Stimulated activated CD4-positive, alpha-beta T cell treated with anti-CD3 and anti-CD28 coated beads, Interleukin-1b, Interleukin-23, amount 100 ng/mL, for 4 hours (primary cell): ENCODE measurements around the gene RSRC2.
"Not testable (repeated sequence)": the region's sequence is repeated elsewhere in the genome, so short reads cannot be mapped to it uniquely, and the experiment has no call there.

Source experiments
- DNase-seq, 2 donors: peaks; one replicate each; pipeline ENCODE4 v3.0.0-alpha.2; 2020; ENCODE audit warnings: low read depth in 2 of 2

Gene RSRC2, protein sequence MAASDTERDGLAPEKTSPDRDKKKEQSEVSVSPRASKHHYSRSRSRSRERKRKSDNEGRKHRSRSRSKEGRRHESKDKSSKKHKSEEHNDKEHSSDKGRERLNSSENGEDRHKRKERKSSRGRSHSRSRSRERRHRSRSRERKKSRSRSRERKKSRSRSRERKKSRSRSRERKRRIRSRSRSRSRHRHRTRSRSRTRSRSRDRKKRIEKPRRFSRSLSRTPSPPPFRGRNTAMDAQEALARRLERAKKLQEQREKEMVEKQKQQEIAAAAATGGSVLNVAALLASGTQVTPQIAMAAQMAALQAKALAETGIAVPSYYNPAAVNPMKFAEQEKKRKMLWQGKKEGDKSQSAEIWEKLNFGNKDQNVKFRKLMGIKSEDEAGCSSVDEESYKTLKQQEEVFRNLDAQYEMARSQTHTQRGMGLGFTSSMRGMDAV

GRCh38 chr12:122526683-122527477 is at the start of gene RSRC2, which contains the start of gene KNTC1:
TSS of gene RSRC2 (minus strand) at chr12:122526936. CDS start at chr12:122526853, 83 bp downstream.
TSS of gene KNTC1 (plus strand) at chr12:122527249. CDS start at chr12:122530064, 2,815 bp downstream.
- DNase-seq: peak; percentile 87 to 95

GRCh38 chr12:122571821-122572220 is 45.1 kb upstream of the RSRC2 start:
- DNase-seq: no peak

- DNase-seq: not testable (repeated sequence)
Observed at GRCh38 chr12:122570006-122570405, 43.3 kb upstream of the RSRC2 start.

DNA sequence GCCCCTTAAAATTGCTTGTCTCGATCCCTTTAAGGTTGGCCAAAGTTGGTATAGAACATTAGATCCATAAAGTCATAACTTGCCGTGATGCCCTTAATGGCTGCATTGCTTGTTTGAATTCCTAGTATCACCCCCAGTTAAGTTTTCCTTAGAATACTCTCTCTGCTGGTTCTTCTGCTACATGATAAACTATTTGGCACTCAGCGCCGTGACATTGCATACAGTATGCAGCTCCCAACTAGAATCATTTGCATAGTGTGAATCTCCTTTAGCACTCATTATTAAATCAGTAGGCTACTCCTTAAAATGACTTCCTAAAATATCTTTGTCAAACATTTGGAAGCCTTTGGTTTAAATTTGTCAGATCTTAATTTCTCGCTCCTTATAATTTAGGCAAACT is 42.6 kb upstream of the RSRC2 start:
- no peak for DNase-seq

DNA sequence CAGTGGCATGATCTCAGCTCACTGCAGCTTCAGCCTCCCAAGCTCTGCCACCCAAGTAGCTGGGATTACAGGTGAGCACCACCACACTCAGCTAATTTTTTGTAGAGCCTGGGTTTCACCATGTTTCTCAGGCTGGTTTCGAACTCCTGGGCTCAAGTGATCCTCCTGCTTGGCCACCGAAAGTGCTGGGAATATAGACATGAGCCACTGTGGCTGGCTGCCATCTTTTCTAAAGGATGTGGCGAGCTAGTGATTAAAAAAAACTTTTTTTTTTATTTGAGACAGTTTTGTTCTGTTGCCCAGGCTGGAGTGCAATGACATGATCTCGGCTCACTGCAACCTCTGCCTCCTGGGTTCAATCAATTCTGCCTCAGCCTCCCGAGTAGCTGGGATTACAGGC is 40.1 kb upstream of the RSRC2 start:
- not testable (repeated sequence) for DNase-seq

- DNase-seq: no peak
Observed at GRCh38 chr12:122563361-122563760, 36.6 kb upstream of the RSRC2 start.

- no peak for DNase-seq
Observed at GRCh38 chr12:122560138-122560537, 33.4 kb upstream of the RSRC2 start.

GRCh38 chr12:122558745-122559641 is 32.3 kb upstream of the RSRC2 start:
- no peak for DNase-seq

- DNase-seq: no peak
Observed at GRCh38 chr12:122547330-122547729, 20.6 kb upstream of the RSRC2 start.

DNA sequence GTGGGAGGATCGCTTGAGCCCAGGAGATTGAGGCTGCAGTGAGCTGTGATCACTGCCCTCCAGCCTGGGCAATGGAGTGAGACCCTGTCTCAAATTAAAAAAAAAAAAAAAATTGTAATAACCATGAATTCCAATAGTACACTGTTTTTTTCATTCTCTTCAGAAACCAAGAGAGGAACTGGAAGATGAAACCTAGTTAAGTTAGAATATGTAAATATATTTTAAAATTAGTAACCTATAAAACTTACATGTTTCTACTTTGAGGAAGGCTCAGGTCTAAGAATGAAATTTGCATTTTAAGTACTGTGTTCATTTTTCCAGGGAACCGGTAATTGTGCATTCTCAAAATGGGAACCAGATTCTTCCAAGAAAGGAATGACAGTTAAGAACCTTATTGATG is 19.1 kb upstream of the RSRC2 start:
- DNase-seq: no peak

GRCh38 chr12:122544537-122544936 is 17.8 kb upstream of the RSRC2 start:
- DNase-seq: no peak

DNA sequence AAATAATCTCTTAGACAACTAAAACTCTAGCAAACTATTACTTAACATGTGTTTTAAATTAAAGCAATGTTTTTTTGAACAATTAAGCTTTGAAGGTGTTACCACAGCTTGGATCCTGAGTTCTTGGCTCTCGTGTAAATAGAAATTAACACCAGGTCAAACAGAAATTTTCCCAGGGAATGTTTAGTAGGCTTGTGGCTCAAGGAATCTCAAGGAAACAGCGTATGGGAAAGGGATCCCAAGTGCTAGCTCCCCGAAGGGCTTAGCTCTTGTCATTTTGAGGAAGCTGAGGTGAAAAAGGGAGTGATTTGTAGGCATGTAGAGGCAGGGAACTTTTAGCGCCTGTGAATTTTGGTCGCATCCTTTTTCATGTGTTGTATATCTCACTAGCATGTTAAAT is 11.8 kb upstream of the RSRC2 start:
- no peak for DNase-seq

GRCh38 chr12:122537021-122537420 is 10.3 kb upstream of the RSRC2 start:
- no peak for DNase-seq

- DNase-seq: no peak
Observed at GRCh38 chr12:122533856-122534255, 7.1 kb upstream of the RSRC2 start.

GRCh38 chr12:122528992-122529391 is 2.3 kb upstream of the RSRC2 start:
- no peak for DNase-seq

DNA sequence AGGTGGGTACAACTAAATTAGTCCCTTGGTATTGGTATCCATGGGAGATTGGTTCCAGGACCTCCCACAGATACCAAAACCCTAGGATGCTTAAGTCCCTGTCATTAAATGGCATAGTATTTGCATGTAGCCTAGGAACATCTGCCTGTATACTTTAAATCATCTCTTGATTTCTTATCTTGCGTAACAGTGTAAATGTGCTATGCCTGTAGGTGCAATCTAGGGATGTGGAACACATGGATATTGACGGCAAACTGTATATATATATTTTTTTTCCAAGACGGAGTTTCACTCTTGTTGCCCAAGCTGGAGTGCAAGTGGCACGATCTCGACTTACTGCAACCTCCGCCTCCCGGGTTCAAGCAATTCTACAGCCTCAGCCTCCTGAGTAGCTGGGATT is 1.8 kb upstream of the RSRC2 start:
- DNase-seq: no peak

DNA sequence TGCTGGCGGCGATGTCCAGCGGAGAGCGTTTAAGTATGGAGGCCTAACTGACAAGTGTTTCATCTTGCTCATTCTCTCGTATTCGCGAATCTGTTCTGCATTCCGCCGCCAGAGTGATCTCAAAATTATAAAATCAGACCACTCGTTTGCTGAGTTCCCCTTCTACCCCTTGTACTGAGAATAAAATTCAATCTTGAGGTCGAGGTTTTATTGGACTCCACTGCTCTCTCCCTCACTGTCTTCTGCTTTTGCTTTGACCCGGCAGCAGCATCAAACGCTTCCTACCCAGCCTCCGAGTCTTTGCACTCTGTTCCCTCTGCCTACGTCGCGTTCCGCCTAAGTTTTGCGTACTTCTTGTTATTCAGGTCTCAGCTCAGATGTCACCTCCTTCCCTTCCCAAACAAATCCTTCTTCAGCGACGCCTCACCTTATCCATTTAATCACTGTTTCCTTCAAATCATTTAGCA is 775 bp upstream of the RSRC2 start:
- peak in 1 of 2 donors; percentile 9 for DNase-seq

DNA sequence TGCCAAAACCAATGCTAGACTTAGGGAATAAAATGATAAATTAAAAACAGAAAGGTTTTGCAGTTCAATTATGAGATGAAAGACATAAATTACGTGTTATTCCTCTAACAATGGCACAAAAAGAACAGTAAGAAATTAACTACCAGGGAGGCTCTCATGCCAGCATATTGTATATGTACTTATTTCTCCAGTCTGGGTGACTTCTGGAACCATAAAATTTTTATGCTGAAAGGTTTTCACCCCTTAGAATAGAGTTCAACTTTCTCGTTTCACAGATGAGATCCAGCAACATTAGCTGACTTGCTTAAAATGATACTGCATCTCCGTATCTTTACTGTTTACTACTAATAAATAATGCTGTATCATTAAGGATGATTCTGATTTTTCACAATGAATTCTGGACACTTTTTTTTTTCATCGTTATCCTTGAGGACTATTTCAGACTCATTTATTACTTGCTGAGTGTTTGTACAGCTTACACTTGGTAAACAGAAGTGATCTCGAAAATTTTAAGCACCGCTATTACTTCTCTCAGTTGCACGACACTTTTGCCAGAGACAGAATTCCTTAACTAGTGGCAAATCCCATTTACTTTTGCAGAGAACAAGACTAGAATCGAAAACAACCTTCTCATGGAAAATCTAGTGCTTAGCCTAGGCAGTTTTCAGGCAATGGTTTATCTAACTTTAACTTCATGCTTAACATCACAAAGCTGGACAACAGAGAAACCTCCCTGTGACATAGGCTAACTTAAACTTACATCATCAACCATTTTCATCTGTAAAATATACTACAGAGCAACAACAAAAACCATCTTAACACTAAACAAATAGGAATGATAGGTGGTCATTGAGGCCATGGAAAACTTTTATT is 2.7 kb downstream of the RSRC2 start:
- no peak for DNase-seq

DNA sequence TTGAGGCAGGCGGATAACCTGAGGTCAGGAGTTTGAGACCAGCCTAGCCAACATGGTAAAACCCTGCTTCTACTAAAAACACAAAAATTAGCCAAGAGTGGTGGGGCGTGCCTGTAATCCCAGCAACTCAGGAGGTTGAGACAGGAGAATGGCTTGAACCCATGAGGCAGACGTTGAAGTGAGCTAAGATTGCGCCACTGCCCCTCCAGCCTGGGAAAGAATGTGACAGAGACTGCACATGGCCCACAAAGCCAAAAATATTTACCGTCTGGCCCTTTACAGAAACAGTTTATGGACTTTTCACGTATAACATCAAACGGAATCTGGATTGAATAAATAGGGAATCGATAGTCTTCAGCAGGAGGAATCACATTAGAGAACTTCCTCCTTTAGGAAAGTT is 3.5 kb downstream of the RSRC2 start:
- DNase-seq: no peak

DNA sequence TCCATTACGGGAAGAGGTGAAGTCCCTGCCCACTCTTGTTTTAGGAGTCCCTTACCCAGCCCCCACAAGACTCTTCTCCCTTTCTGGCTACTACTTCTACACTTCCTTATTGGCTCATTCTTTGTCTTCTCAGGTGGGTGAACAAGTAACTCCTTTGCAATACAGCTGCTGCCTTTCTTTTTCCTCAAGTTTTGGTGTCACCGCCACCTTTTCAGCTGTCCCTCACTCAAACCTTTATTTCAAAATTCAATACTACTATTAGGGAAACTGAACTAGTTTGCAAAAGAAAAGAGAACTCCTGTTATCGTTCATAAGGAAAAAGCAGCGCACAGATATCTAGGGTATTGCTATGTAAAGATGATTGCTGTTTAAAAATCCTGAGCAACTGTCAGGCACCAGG is 6.1 kb downstream of the RSRC2 start:
- DNase-seq: no peak

- DNase-seq: no peak
Observed at GRCh38 chr12:122519418-122519817, 7.3 kb downstream of the RSRC2 start.
